ENCODE data around the gene ASPG. TPM values are rescaled to one million over a fixed set of nuclear protein-coding genes. Genes with fewer than 3 reads are reported as not detected.
A peak's percentile ranks its signal among the peaks of the same experiment; 100 is the strongest.

The ASPG gene
- total RNA-seq, 1 donor from 2014 or later, result not detected

DNA sequence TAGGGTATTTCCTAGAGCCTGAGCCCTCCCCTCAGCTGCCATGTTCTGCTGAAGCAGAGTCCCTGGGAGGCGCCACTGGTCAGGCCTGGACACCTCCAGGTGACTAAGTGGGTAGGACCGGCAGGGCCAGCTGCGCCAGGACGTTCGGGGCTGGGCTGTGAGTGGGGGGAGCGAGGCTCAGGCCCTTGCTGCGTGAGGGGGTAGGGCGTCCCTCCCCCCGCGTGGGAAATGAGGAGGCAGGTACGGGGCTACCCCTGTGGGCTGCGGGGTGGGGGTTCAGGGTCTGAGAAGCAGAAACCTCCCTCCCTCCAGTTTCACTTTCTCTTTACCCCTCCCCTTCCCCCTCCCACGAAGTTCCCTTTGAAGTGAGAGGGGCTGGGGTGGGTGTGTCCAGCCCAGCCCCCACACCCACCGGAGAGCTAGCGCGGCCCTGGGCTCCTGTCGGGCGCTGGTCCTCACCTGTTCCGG lies 30.8 kb downstream of the ASPG start:
- no peak for DNase-seq (ENCODE audit: low read depth in 2 of 2)

- no peak for DNase-seq (ENCODE audit: low read depth in 2 of 2)
Observed at GRCh38 chr14:104116756-104117340, 31.3 kb downstream of the ASPG start.

GRCh38 chr14:104117341-104118005 lies 32.0 kb downstream of the ASPG start:
- DNase-seq (ENCODE audit: low read depth in 2 of 2), result no peak

GRCh38 chr14:104118006-104118844 lies 32.7 kb downstream of the ASPG start:
- DNase-seq (ENCODE audit: low read depth in 2 of 2), result no peak

DNA sequence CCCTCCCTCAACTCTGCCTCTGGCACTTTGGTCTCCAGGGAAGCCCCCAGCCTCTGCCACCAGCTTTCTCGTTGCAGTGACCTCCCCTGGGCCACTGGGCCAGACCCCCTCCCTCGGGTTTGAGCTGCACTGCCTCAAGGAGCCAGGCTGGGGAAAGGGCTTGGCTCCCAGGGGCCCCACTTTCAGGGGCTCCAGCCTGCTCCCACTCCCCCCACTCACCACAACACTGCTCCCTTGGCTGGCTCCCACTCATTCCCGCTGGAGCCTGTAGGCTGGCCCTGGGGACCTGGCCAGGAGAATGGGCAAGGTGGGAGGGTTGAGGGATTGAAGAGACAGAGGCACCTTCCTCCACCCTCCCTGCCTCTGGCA lies 33.6 kb downstream of the ASPG start:
- DNase-seq (ENCODE audit: low read depth in 2 of 2), result no peak

DNA sequence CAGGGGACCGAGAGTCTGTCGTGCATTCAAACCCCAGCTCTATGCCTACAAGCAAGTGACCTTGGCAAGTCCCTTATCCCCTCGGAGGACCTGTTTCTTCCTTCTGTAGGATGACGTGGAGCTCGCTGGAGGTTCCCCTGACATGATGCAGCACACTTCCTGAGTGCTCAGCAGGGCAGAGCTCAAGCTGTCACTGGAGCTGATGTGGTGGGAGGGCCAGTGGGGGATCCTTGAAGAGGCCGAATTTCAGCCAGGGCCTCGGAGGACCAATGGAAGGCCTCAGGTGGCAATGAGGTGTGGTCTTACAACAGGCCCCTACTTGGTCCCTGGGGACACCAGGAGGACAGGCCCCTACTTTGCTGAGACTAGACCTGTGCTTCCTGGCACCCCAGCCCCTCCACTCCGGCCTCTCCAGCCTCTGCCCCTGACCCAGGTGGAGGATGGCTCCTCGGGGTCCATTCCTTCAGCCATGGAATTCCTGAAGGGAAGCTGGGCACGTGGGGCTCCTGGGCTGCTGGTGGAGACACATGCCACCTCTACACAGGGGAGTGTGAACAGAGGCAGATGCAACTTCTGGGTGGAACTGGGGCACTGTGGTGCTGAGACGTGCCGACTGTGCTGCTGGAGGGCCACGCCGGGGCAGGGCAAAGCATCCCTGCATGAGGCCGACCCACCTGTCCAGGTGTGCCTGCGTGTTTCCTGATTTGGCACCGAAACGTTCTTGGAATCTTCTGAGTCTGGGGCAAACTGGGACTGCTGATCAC lies 34.2 kb downstream of the ASPG start:
- DNase-seq (ENCODE audit: low read depth in 2 of 2), result no peak

- DNase-seq (ENCODE audit: low read depth in 2 of 2), result no peak
Observed at GRCh38 chr14:104120281-104120741, 34.8 kb downstream of the ASPG start.

DNA sequence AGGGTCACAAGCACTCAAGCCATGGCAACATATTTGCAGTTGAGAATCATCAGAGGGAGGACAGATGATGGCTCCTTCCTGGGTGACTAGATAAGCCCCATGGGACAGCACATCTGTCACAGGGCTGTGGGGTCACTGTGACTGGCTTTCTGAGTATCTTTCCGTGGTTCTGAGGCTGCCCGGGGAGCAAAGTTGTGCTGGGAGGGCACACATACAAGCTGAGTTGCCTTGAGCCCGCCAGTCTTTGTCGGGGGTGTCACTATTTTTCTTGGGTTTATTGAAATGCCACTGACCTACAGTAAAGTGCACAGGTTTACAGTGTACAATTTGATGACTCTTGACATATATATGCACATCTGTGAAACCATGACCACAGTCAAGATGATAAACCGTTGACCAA lies 35.6 kb downstream of the ASPG start:
- no peak for DNase-seq (ENCODE audit: low read depth in 2 of 2)

DNA sequence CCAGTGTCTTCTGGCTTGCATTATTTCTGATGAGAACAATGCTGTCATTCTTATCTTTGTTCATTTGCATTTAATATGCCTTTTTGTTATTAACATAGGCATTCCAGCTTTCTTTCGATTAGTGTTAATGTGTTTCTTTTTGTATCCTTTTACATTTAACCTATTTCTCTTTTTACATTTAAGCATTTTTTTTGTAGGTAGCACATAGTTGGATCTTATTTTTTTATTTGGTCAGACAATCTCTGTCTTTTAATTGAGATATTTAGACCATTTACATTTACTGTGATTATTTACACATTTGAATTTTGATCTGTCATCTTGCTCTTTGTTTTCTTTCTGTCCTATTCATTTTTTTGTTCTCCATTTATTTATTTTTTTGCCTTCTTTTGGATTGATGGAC lies 38.4 kb downstream of the ASPG start:
- DNase-seq (ENCODE audit: low read depth in 2 of 2), result no peak

- DNase-seq (ENCODE audit: low read depth in 2 of 2), result no peak
Observed at GRCh38 chr14:104125011-104125410, 39.5 kb downstream of the ASPG start.

DNA sequence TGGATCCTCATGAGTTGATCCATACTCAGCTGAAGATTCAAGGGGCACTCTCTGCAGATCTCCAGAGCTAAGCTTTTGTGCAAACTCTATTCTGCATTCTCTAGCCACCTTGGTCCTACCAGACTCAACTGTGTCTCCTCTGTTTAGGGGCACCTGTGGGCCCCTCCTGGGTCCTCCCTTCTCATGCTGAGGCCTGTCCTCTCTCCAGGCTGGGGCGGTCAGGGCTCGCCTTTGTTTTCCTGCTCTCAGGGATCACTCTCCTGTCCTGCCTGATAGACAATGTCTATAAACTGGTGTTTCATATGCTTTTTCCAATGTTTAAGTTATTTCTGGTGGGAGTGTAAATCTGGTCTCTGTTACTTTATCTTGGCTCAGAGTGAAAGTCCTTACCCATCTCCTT lies 41.3 kb downstream of the ASPG start:
- DNase-seq (ENCODE audit: low read depth in 2 of 2), result no peak

DNA sequence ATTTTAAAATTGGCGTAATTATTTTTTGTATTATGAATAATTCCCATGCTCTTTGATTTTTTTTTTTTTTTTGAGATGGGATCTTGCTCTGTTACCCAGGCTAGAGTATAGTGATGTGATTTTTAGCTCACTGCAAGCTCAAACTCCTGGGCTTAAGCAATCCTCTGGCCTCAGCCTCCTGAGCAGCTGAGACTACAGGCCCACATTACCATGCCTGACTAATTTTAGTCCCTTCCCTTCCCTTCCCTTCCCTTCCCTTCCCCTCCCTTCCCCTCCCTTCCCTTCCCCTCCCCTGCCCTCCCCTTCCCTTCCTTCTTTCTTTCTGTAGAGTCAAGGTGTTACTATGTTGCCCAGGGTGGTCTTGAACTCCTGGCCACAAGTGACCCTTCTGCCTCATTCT lies 43.5 kb downstream of the ASPG start:
- no peak for DNase-seq (ENCODE audit: low read depth in 2 of 2)

- no peak for DNase-seq (ENCODE audit: low read depth in 2 of 2)
Observed at GRCh38 chr14:104129556-104129955, 44.1 kb downstream of the ASPG start.

GRCh38 chr14:104130974-104131651 lies 45.6 kb downstream of the ASPG start:
- peak; percentile 25 to 51 for DNase-seq (ENCODE audit: low read depth in 2 of 2)

GRCh38 chr14:104131968-104132732 lies 46.6 kb downstream of the ASPG start:
- no peak for DNase-seq (ENCODE audit: low read depth in 2 of 2)

DNA sequence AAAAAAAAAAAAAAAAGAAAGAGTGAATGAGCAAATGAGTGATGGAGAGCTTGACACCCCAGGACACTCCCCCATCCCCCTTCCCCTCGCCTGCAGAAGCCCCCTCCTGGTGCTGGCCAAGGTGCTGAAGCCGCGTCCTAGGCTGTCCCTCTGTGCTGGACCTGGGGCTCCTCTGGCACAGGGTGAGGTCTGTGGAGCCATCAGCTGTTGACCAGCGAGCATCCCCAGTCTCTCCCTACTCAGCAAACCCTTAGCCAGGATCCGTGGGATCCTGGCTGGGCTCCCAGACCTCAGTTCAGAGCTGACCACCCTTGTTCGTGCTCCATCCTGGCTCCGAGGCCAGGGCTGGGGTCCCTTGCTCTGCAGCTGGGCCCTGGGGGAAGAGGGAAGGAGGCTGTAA lies 47.5 kb downstream of the ASPG start:
- DNase-seq (ENCODE audit: low read depth in 2 of 2), result no peak

- DNase-seq (ENCODE audit: low read depth in 2 of 2), result no peak
Observed at GRCh38 chr14:104133496-104133895, 48.0 kb downstream of the ASPG start.

- DNase-seq (ENCODE audit: low read depth in 2 of 2), result no peak
Observed at GRCh38 chr14:104134061-104134965, 48.8 kb downstream of the ASPG start.
